Measurements from ENCODE around the gene CRYBG3.

Gene CRYBG3

DNA sequence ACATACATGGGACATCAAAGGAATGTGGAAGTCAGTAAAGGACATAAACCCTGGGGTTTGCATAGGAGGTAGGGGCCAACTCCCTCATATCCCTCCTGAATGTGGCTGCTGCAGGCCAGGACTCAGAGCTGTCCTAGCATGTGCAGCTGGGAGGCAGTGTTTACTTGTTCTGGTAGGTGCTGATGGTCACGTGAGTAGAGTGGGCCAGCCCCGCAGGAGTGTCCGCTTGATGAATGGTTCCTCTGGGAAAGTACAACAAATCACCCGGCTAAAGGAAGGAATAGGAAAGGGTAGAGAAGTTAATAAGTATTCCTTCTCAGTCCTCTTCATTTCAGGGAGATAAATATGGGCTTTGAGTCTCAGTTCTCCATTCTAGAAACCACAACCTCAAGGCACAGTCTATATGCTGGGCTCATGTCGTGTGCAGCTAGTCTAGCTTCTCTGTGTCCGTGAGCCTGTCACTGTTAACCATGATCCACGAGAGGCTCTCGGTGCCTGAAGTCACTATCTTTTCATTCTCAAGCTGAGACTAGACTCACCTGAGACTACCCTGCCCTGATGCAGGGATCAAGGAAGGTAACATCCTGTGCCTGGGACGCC, 132.5 kb downstream of the CRYBG3 start:
- Histone ChIP-seq H3K27ac (ENCODE audit: low read length) (no peak overlapping the region), H3K9me3 (ENCODE audit: insufficient read depth, low read length, severe bottlenecking) (no peaks in the 10 kb centered on the region), H3K4me2 (ENCODE audit: insufficient read depth, low read length) (no peak overlapping the region), H2AFZ (ENCODE audit: low read depth, low read length) (no peak overlapping the region), H3K4me1 (ENCODE audit: insufficient read depth, low read length) (no peaks in the 10 kb centered on the region), H3K36me3 (ENCODE audit: insufficient read depth, low read length) (peaks cover 34% of the 10 kb centered on the region; the same call in 1 of the 2 replicates), H3K79me2 (ENCODE audit: insufficient read depth, low read length) (no peaks in the 10 kb centered on the region), H4K20me1 (ENCODE audit: insufficient read depth, low read length) (no peaks in the 10 kb centered on the region), H3K4me3 (ENCODE audit: low read depth in 1 of 2, low read length in 2 of 2) (no peak overlapping the region), H3K9ac (ENCODE audit: low read depth, low read length) (no peak overlapping the region), H3K27me3 (ENCODE audit: insufficient read depth, low read length, poor library complexity) (no peaks in the 10 kb centered on the region)
- ATAC-seq (ENCODE audit: insufficient read depth, low read depth): peak; percentile 31; the same call in 1 of the 3 replicates
- DNase-seq: no peak
- TF ChIP-seq EZH2 (IDR thresholded peaks at IDR 0.05; ENCODE audit: borderline replicate concordance, low read depth, low read length, severe bottlenecking): no peak
- TF ChIP-seq, protein P1, sequence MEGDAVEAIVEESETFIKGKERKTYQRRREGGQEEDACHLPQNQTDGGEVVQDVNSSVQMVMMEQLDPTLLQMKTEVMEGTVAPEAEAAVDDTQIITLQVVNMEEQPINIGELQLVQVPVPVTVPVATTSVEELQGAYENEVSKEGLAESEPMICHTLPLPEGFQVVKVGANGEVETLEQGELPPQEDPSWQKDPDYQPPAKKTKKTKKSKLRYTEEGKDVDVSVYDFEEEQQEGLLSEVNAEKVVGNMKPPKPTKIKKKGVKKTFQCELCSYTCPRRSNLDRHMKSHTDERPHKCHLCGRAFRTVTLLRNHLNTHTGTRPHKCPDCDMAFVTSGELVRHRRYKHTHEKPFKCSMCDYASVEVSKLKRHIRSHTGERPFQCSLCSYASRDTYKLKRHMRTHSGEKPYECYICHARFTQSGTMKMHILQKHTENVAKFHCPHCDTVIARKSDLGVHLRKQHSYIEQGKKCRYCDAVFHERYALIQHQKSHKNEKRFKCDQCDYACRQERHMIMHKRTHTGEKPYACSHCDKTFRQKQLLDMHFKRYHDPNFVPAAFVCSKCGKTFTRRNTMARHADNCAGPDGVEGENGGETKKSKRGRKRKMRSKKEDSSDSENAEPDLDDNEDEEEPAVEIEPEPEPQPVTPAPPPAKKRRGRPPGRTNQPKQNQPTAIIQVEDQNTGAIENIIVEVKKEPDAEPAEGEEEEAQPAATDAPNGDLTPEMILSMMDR (IDR thresholded peaks at IDR 0.05; ENCODE audit: borderline replicate concordance, extremely low read depth, low read length, poor library complexity, severe bottlenecking): no peak

DNA sequence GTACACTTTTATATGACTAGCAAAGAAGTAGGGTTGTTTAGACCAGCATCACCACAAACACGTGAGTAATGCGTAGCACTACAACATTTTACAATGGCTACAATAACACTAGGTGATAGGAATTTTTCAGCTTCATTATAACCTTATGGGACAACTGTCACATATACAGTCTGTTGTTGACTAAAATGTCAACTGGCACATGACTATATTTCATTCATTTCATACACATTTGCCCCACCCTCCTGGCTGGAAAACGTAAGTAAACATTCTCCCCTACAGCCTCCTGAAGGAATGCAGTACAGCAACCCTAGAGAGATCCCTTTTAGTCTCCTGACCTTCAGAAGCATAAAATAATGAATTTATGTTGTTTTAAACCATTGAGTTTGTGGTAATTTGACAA, 134.2 kb downstream of the CRYBG3 start:
- Histone ChIP-seq H3K4me2 (ENCODE audit: insufficient read depth, low read length) (no peak overlapping the region), H3K79me2 (ENCODE audit: insufficient read depth, low read length) (no peaks in the 10 kb centered on the region), H4K20me1 (ENCODE audit: insufficient read depth, low read length) (no peaks in the 10 kb centered on the region), H2AFZ (ENCODE audit: low read depth, low read length) (no peak overlapping the region), H3K27ac (ENCODE audit: low read length) (no peak overlapping the region), H3K27me3 (ENCODE audit: insufficient read depth, low read length, poor library complexity) (no peaks in the 10 kb centered on the region), H3K9me3 (ENCODE audit: insufficient read depth, low read length, severe bottlenecking) (no peaks in the 10 kb centered on the region), H3K4me3 (ENCODE audit: low read depth in 1 of 2, low read length in 2 of 2) (no peak overlapping the region), H3K4me1 (ENCODE audit: insufficient read depth, low read length) (no peaks in the 10 kb centered on the region), H3K36me3 (ENCODE audit: insufficient read depth, low read length) (peaks cover 22% of the 10 kb centered on the region; the same call in 1 of the 2 replicates), H3K9ac (ENCODE audit: low read depth, low read length) (no peak overlapping the region)
- DNase-seq (no peak), ATAC-seq (ENCODE audit: insufficient read depth, low read depth) (no peak)
- TF ChIP-seq, protein P1 (IDR thresholded peaks at IDR 0.05; ENCODE audit: borderline replicate concordance, extremely low read depth, low read length, poor library complexity, severe bottlenecking): no peak
- TF ChIP-seq EZH2 (IDR thresholded peaks at IDR 0.05; ENCODE audit: borderline replicate concordance, low read depth, low read length, severe bottlenecking): no peak

DNA sequence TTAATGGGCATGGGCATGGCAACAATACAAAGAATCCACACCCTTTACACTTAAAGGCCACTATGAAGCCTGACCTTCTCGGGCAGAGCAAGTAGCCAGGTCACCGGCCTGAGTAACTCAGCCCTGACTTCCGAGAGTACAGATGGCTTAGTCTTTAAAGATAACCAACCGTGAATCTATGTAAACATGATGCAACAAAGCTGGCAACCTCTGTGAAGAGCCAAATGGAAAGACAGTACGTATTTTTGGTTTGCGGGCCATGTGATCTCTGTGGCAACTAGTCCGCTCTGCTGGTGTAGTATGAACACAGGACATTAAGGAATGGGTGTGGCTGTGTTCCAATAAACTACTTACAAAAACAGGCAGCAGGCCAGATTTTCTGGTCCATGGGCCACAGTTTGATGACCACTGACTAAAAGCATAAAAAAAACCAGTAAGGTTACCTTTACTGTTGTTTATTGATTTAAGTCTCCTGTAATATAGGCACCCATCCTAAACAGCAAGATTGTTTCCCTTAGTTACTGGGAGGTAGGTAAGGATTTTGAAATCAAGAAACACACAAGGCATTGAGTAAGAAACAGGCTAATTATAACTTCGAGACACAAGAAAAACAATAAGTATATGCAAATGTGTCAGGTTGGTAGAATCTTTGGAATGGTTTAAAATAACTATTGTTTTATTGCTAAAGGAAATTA, 136.0 kb downstream of the CRYBG3 start:
- no peak overlapping the region for H2AFZ ChIP-seq (ENCODE audit: low read depth, low read length)
- H3K9ac ChIP-seq (ENCODE audit: low read depth, low read length): no peak overlapping the region
- H3K79me2 ChIP-seq (ENCODE audit: insufficient read depth, low read length): no peaks in the 10 kb centered on the region; the same call in 1 of the 2 replicates
- H4K20me1 ChIP-seq (ENCODE audit: insufficient read depth, low read length): no peaks in the 10 kb centered on the region
- no peaks in the 10 kb centered on the region for H3K9me3 ChIP-seq (ENCODE audit: insufficient read depth, low read length, severe bottlenecking)
- no peaks in the 10 kb centered on the region for H3K27me3 ChIP-seq (ENCODE audit: insufficient read depth, low read length, poor library complexity)
- no peak for DNase-seq
- H3K27ac ChIP-seq (ENCODE audit: low read length): no peak overlapping the region
- ATAC-seq (ENCODE audit: insufficient read depth, low read depth): no peak
- no peaks in the 10 kb centered on the region for H3K4me1 ChIP-seq (ENCODE audit: insufficient read depth, low read length)
- no peak overlapping the region for H3K4me2 ChIP-seq (ENCODE audit: insufficient read depth, low read length)
- H3K36me3 ChIP-seq (ENCODE audit: insufficient read depth, low read length): peaks cover 20% of the 10 kb centered on the region; the same call in 1 of the 2 replicates
- H3K4me3 ChIP-seq (ENCODE audit: low read depth in 1 of 2, low read length in 2 of 2): no peak overlapping the region
- no peak for TF ChIP-seq EZH2 (IDR thresholded peaks at IDR 0.05; ENCODE audit: borderline replicate concordance, low read depth, low read length, severe bottlenecking)
- TF ChIP-seq, protein P1 (IDR thresholded peaks at IDR 0.05; ENCODE audit: borderline replicate concordance, extremely low read depth, low read length, poor library complexity, severe bottlenecking): no peak
